Natural killer cell (primary cell): ENCODE results near the gene ZKSCAN1. TPM values are rescaled to one million over a fixed set of nuclear protein-coding genes. Genes with fewer than 3 reads are reported as not detected.
A peak's percentile ranks its signal among the peaks of the same experiment; 100 is the strongest.

Experiments
- ATAC-seq, 3 donors: fragments of 150-1000 bp in 2 of 3; fragments of 200-7000 bp in 1 of 3; cut with Tn5 transposase; 1 replicate in 1 of 3; 2 replicates in 2 of 3; pipeline ENCODE4 v1.10.0; 2021; ENCODE audit warnings: mild to moderate bottlenecking in 2 of 3, moderate library complexity in 2 of 3
- DNase-seq, 2 donors: peaks; one replicate each; pipeline versions ENCODE4 v3.0.0 to v3.0.0-alpha.2; 2013 to 2021; ENCODE audit warnings: mixed read lengths in 1 of 2
- H3K27ac ChIP-seq: one replicate; pipeline ENCODE4 v1.5.1; 2013; ENCODE audit warnings: mild to moderate bottlenecking, low read length
- H3K27me3 ChIP-seq: one replicate; pipeline ENCODE4 v1.6.1; 2013; ENCODE audit warnings: low read length; ENCODE audit not compliant: control insufficient read depth, insufficient read depth
- H3K36me3 ChIP-seq: one replicate; pipeline ENCODE4 v1.6.1; 2013; ENCODE audit warnings: low read length; ENCODE audit not compliant: control insufficient read depth, insufficient read depth
- H3K4me1 ChIP-seq: one replicate; pipeline ENCODE4 v1.6.1; 2013; ENCODE audit warnings: low read length; ENCODE audit not compliant: control insufficient read depth, insufficient read depth
- H3K4me3 ChIP-seq: one replicate; pipeline ENCODE4 v1.5.1; 2013; ENCODE audit warnings: low read length
- H3K9me3 ChIP-seq: one replicate; pipeline ENCODE4 v1.6.1; 2013; ENCODE audit warnings: low read length; ENCODE audit not compliant: control insufficient read depth, insufficient read depth
- H3K27ac Mint-ChIP-seq, 2 donors: one replicate each; pipeline ENCODE4 v1.8.0; 2022; ENCODE audit warnings: mild to moderate bottlenecking in 2 of 2, mixed read lengths in 2 of 2, moderate library complexity in 1 of 2
- H3K27me3 Mint-ChIP-seq, 2 donors: one replicate each; pipeline ENCODE4 v1.8.0; 2022; ENCODE audit warnings: low read depth in 2 of 2, mixed read lengths in 2 of 2
- H3K36me3 Mint-ChIP-seq: one replicate; pipeline ENCODE4 v1.8.0; 2022; ENCODE audit warnings: mixed read lengths
- H3K4me1 Mint-ChIP-seq, 2 donors: one replicate each; pipeline ENCODE4 v1.8.0; 2022; ENCODE audit warnings: mixed read lengths in 2 of 2
- H3K4me3 Mint-ChIP-seq: one replicate; pipeline ENCODE4 v1.8.0; 2022; ENCODE audit warnings: mild to moderate bottlenecking, moderate library complexity, mixed read lengths
- H3K9me3 Mint-ChIP-seq, 2 donors: one replicate each; pipeline ENCODE4 v1.8.0; 2022; ENCODE audit warnings: mixed read lengths in 2 of 2
- CTCF ChIP-seq: fragments of 200-600 bp; IDR thresholded peaks from one replicate; pipeline ENCODE4 v1.8.0; 2022; ENCODE audit warnings: antibody characterized with exemption
- WGBS: methylation state at CpG from one replicate; pipeline ENCODE4 v1.1.7; 2013; ENCODE audit warnings: missing lambda C conversion rate; ENCODE audit not compliant: insufficient coverage; 5-methylcytosine and 5-hydroxymethylcytosine counted together
- intact Hi-C: fragments of 100-400 bp; cut with micrococcal nuclease; formaldehyde crosslinking; loops from one replicate; pipeline ENCODE4 v1.14.2; 2022
- total RNA-seq, 4 donors: library from RNA; stranded (reverse); fragments of 120-200 nt in 1 of 4; gene quantifications; one replicate each; pipeline versions ENCODE4 v1.2.3 to v1.2.4, GENCODE V29; 2013 to 2022

The ZKSCAN1 gene
- total RNA-seq, 3 donors from 2014 or later (not counting 1 experiment from before 2014, with no cell fraction given) = 57.6 to 62.5 (median 60.8) TPM

- H3K27me3 Mint-ChIP-seq = no peaks in the 10 kb centered on the region
- peak overlapping the region; percentile 77 for H3K4me3 Mint-ChIP-seq
- H3K27me3 ChIP-seq = no peaks in the 10 kb centered on the region
- intact Hi-C loops = loop anchor here (10.0 kb wide), 1 partner anchor 137 kb away; the partner anchor contains the start of gene TRIM4
- no peak for ATAC-seq
- peaks cover 13% of the 10 kb centered on the region for H3K4me1 ChIP-seq
- no peaks in the 10 kb centered on the region for H3K9me3 Mint-ChIP-seq
- DNase-seq = no peak
- 97% methylated on average over 3 of the region's 3 CpGs for WGBS
- H3K9me3 ChIP-seq = no peaks in the 10 kb centered on the region
- no peak for TF ChIP-seq CTCF
- H3K27ac ChIP-seq = no peak overlapping the region
- H3K36me3 Mint-ChIP-seq = no peaks in the 10 kb centered on the region
- H3K36me3 ChIP-seq = no peaks in the 10 kb centered on the region
- H3K4me3 ChIP-seq = no peak overlapping the region
- H3K4me1 Mint-ChIP-seq = peaks cover 10 to 15% of the 10 kb centered on the region in 2 donors
- peak overlapping the region; percentile 20 to 53 for H3K27ac Mint-ChIP-seq
Measured at GRCh38 chr7:100051611-100052010, 36.2 kb downstream of the ZKSCAN1 start.

- Mint-ChIP-seq H3K9me3 (no peaks in the 10 kb centered on the region), H3K36me3 (no peaks in the 10 kb centered on the region), H3K4me1 (peaks cover 10 to 15% of the 10 kb centered on the region in 2 donors), H3K27me3 (no peaks in the 10 kb centered on the region), H3K27ac (no peak overlapping the region), H3K4me3 (no peak overlapping the region)
- WGBS = 85% methylated on average over 2 of the region's 3 CpGs
- no peaks in the 10 kb centered on the region for H3K9me3 ChIP-seq
- no peak overlapping the region for H3K4me3 ChIP-seq
- H3K4me1 ChIP-seq = peaks cover 13% of the 10 kb centered on the region
- intact Hi-C loops = loop anchor here (10.0 kb wide), 1 partner anchor 138 kb away; the partner anchor contains the start of gene TRIM4
- ATAC-seq = peak in 1 of 3 donors; percentile 20
- peak in 1 of 2 donors; percentile 67 for DNase-seq
- no peak overlapping the region for H3K27ac ChIP-seq
- H3K27me3 ChIP-seq = no peaks in the 10 kb centered on the region
- peaks cover 13% of the 10 kb centered on the region for H3K36me3 ChIP-seq
- TF ChIP-seq CTCF = no peak
Measured at GRCh38 chr7:100053215-100053614, 37.8 kb downstream of the ZKSCAN1 start.

GRCh38 chr7:100057006-100057405 lies 41.6 kb downstream of the ZKSCAN1 start:
- no peaks in the 10 kb centered on the region for H3K27me3 ChIP-seq
- 95% methylated on average over 10 of the region's 10 CpGs for WGBS
- intact Hi-C loops = loop anchor here (10.0 kb wide), 1 partner anchor 142 kb away; the partner anchor contains the start of gene TRIM4

More at GRCh38 chr7:100057006-100057405, 41.6 kb downstream of the ZKSCAN1 start:
- no peak overlapping the region for H3K4me3 Mint-ChIP-seq
- no peaks in the 10 kb centered on the region for H3K9me3 Mint-ChIP-seq
- H3K27me3 Mint-ChIP-seq = no peaks in the 10 kb centered on the region
- H3K27ac Mint-ChIP-seq = no peak overlapping the region
- no peak for TF ChIP-seq CTCF
- Histone ChIP-seq H3K36me3 (peaks cover 29% of the 10 kb centered on the region), H3K27ac (no peak overlapping the region), H3K4me3 (no peak overlapping the region), H3K4me1 (no peaks in the 10 kb centered on the region), H3K9me3 (no peaks in the 10 kb centered on the region)
- no peak for DNase-seq
- ATAC-seq = no peak
- H3K4me1 Mint-ChIP-seq = peaks cover 0 to 5% of the 10 kb centered on the region in 2 donors
- H3K36me3 Mint-ChIP-seq = no peaks in the 10 kb centered on the region
